ENCODE data around the gene JARID2.

The JARID2 gene

DNA sequence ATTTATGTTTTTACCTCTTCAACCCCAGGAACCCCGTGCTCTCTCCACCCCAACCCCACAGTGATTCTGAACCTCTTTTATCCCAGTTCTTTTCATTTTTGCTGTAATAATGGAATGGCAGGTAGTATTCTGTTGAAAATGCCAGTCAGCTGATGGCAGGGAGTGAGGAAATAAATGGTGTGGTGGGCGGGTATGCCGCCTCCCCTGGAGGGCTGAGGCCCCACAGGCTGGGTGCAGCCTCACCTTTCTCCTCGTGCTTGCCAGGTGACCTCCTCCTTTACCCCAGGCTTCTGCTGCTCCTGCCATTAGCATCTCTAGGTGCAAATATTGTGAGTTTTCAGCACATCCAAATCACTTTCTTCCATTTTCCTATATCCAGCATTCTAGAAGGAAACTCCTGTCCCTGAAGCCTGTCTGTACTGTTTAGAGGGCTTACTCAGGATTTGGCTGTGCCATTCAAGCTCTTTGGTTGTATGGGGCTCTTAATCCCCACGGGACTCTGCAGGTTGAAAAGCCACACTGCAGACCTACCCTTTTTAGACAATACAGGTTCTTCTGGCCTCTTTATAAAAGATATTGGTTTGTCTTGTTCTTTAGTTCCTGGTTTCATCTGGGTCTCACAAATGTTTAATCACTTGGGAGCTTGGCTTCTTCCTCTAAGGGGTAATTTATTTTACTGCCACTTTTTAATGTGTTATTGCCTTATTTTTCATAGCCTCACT is 201.8 kb downstream of the JARID2 start:
- H3K27ac ChIP-seq: no peak overlapping the region

DNA sequence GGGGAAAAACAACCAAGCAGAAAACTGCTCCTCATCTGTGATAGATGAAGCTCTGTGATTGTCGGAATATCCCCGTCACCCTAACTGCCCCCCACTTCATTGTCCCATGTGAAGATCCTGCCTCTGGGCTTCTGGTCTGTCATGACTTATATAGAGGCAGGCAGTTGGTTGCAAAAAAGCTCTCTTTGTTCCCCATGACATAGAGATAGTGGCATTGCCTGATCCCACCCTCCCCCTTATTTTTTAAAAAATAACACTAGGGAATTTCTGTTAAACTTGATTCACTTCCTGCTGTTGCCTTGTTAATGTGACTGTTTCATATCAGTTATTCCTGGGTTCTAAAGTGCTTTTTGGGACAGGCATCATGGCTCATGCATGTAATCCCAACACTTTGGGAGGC is 203.1 kb downstream of the JARID2 start:
- H3K27ac ChIP-seq: no peak overlapping the region
- DNase-seq (ENCODE audit: low read depth, low spot score): no peak

More for the DNA sequence above, 201.8 kb downstream of the JARID2 start:
- no peak for DNase-seq (ENCODE audit: low read depth, low spot score)

GRCh38 chr6:15451738-15452137 is 205.9 kb downstream of the JARID2 start:
- H3K27ac ChIP-seq: no peak overlapping the region
- DNase-seq (ENCODE audit: low read depth, low spot score): no peak

GRCh38 chr6:15452182-15452941 is 206.5 kb downstream of the JARID2 start:
- DNase-seq (ENCODE audit: low read depth, low spot score): no peak
- H3K27ac ChIP-seq: no peak overlapping the region

DNA sequence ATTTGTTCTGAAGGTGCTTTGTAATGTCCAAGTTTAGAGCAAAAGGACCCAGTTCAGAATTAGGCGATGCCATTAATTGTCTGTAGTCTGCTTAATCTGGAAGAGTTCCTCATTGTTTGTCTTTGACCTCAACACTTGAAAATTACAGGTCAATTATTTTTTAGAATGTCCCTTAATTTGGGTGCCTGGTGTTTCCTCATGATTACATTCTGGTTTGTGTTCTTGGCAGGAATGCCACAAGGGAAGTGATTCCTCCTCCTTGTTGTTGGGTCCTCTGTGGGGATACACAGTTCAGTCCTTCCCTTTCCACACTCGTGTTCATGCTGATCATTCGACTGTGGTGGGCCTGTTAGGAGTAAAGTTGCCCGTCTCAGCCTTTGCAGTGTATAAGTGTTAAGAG is 207.3 kb downstream of the JARID2 start:
- no peak overlapping the region for H3K27ac ChIP-seq
- no peak for DNase-seq (ENCODE audit: low read depth, low spot score)

- no peak overlapping the region for H3K27ac ChIP-seq
- DNase-seq (ENCODE audit: low read depth, low spot score): no peak
Observed at GRCh38 chr6:15453622-15454021, 207.8 kb downstream of the JARID2 start.

DNA sequence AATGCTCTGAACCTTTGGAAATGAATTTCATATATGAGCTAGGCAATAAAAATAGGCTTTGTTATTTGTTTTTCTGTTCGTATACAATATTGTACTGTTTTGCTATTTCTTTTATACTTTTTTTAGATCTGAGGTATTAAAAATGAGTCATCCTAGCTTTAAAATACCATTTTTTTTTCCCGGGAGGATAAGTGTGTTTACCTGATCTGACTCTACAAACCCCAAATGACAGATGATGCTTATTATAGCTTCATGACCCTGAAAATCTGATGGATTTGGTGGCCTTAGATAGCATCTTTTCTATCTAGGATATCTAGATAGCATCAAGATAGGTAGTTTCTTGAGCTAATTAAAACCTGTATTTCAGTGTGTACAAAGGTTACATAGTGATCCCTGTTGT is 210.6 kb downstream of the JARID2 start:
- no peak for DNase-seq (ENCODE audit: low read depth, low spot score)
- H3K27ac ChIP-seq: no peak overlapping the region

DNA sequence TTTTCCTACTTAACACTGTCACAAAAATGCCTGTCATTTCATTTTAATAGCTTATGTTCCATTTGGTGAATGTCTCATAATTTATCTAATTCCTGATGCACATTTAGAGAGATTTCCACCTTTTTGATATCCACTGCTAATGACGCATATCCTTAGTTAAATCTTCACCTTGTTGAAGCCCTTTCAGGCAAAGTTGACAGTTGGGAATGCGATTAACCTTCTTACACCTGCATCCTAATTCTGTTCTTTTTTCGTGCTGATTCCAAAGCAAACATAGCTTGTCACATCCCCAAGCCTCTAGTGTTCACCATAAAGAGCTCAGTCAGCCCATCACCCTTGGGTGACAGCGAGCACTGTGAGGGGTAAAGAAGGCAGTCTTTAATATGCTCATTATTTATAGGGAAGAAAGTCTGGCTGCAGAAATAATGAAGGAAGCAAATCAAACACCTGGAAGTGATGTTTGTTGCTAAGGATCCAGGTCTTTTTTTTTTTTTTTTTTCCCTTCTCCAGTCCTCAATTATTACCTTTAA is 211.3 kb downstream of the JARID2 start:
- DNase-seq (ENCODE audit: low read depth, low spot score): no peak

DNA sequence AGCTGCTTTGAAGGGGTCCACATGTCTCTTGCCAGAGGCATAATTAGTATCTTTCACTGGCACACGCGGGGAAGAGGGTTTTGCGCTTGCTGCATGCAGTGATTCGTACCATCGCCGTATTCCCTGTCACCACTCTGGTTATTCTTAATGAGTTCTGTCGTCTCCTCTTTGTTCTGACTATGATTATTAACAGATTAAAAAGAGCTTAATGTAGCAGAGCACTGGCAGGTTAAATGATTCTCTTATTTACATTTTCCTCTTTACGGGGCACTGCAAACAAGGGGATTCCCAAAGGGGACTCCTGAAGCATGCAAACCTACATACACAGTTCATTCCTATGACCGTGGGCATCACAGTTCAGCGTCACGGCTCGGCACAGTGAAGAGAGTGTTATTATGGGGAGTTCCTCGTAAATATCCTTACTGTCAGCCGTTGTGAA is 212.2 kb downstream of the JARID2 start:
- no peak overlapping the region for H3K27ac ChIP-seq
- no peak for DNase-seq (ENCODE audit: low read depth, low spot score)

More for the DNA sequence above, 211.3 kb downstream of the JARID2 start:
- no peak overlapping the region for H3K27ac ChIP-seq

GRCh38 chr6:15460110-15460727 is 214.3 kb downstream of the JARID2 start:
- DNase-seq (ENCODE audit: low read depth, low spot score): no peak
- no peak overlapping the region for H3K27ac ChIP-seq

- H3K27ac ChIP-seq: no peak overlapping the region
- DNase-seq (ENCODE audit: low read depth, low spot score): no peak
Observed at GRCh38 chr6:15461127-15461944, 215.5 kb downstream of the JARID2 start.

DNA sequence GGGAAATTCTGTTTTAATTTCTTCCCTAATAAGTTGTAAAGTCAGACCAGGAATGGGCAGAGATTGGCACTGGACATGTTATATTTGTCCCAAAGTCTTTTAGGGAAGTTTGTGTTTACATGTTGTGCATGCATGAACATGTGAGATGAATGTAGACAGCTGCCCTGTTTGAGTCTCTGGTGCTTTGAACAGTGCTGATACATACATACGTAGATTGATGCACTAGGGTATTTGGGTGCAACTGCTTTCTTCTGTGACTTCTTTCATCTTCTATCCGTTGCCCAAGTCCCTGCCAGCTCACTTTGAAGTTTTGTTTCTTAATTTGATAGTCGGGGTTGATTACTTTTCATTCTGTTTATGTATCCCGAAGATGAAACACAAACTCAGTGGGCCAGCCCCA is 216.4 kb downstream of the JARID2 start:
- DNase-seq (ENCODE audit: low read depth, low spot score): no peak
- no peak overlapping the region for H3K27ac ChIP-seq

DNA sequence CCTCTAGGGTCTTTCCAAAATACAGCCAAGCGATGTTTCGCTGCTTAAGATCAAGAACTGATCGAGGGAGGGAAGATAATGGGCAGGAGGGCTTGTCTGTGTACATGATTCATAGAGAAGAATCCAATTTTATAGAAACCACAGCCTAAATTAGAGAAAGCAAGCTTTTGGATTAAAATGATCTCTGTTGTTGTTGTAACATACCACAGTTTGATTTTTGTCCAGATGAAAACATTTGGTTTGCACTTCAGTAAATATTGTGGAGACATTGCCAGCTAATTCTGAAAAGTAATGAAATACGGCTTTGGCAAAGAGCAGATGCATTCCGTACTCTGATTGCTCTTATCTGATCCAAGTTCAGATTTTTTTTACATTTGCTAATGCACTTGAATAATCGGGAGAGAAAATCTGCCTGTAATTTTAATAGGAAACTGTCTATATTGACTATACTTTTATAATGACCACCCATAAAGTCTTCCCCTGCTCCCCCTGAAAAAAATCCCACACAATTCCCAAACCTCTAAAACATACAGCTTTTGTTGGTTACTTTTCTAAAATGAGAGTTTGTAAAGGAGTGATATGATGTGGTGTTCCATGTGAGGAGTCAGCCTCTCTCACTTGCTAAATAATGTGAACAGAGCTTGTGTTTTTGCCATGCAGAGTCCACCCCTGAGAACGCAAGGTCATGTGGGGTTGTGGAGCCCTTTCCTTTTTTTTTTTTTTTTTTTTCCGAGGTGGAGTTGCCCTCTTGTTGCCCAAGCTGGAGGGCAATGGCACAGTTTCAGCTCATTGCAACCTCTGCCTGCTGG is 217.1 kb downstream of the JARID2 start:
- DNase-seq (ENCODE audit: low read depth, low spot score): no peak
- H3K27ac ChIP-seq: no peak overlapping the region

DNA sequence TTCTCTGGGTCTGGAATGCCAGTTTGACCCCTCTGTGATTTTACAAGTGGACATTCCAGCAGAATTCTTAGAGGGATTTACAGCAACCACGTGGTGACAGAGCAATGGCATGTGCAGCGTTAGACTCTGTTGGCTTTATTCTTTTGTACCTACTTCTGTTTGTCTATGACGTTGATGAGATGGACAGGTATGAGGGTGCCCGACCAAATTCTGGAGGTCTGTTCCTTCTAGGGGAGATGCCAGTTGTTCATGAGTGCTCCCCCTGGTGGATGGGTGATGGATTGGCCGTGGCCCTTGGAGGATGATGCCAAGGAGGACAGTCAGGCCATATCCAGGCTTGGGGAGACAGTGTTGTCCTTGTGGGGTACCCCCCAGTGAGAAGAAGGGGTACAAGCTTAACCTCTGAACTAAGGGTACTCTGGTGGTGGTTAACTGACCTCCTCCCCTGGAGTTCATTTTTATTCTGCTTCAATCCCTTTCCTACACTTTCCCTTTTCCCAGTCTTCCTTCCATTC is 218.4 kb downstream of the JARID2 start:
- no peak for DNase-seq (ENCODE audit: low read depth, low spot score)
- no peak overlapping the region for H3K27ac ChIP-seq

- DNase-seq (ENCODE audit: low read depth, low spot score): no peak
Observed at GRCh38 chr6:15465212-15465611, 219.3 kb downstream of the JARID2 start.

GRCh38 chr6:15470746-15471145 is 224.9 kb downstream of the JARID2 start:
- no peak for DNase-seq (ENCODE audit: low read depth, low spot score)
- no peak overlapping the region for H3K27ac ChIP-seq

More at GRCh38 chr6:15465212-15465611, 219.3 kb downstream of the JARID2 start:
- H3K27ac ChIP-seq: no peak overlapping the region

- peak overlapping the region; percentile 70 for H3K27ac ChIP-seq
- no peak for DNase-seq (ENCODE audit: low read depth, low spot score)
Observed at GRCh38 chr6:15472621-15473020, 226.8 kb downstream of the JARID2 start.

- H3K27ac ChIP-seq: peak overlapping the region; percentile 70
- no peak for DNase-seq (ENCODE audit: low read depth, low spot score)
Observed at GRCh38 chr6:15473174-15473573, 227.3 kb downstream of the JARID2 start.

GRCh38 chr6:15473741-15474161 is 227.9 kb downstream of the JARID2 start:
- no peak for DNase-seq (ENCODE audit: low read depth, low spot score)
- H3K27ac ChIP-seq: peak overlapping the region; percentile 70
